ENCODE measurements around the gene ZFYVE21.
A peak's percentile ranks its signal among the peaks of the same experiment; 100 is the strongest.

ZFYVE21 gene

GRCh38 chr14:103692871-103693270 is 22.7 kb upstream of the ZFYVE21 start:
- DNase-seq, result no peak

- DNase-seq, result peak; percentile 24
Measured at GRCh38 chr14:103693515-103693914, 22.1 kb upstream of the ZFYVE21 start.

- no peak for DNase-seq
Measured at GRCh38 chr14:103694572-103695026, 21.0 kb upstream of the ZFYVE21 start.

- DNase-seq, result no peak
Measured at GRCh38 chr14:103695296-103696069, 20.1 kb upstream of the ZFYVE21 start.

GRCh38 chr14:103696070-103696402 is 19.6 kb upstream of the ZFYVE21 start:
- peak; percentile 36 for DNase-seq

GRCh38 chr14:103696466-103697071 is 19.0 kb upstream of the ZFYVE21 start:
- peak; percentile 51 for DNase-seq

- no peak for DNase-seq
Measured at GRCh38 chr14:103697206-103697602, 18.4 kb upstream of the ZFYVE21 start.

GRCh38 chr14:103697603-103698379 is 17.8 kb upstream of the ZFYVE21 start:
- no peak for DNase-seq

GRCh38 chr14:103698380-103699260 is 17.0 kb upstream of the ZFYVE21 start:
- DNase-seq, result peak; percentile 45

GRCh38 chr14:103699261-103699661 is 16.3 kb upstream of the ZFYVE21 start:
- no peak for DNase-seq

GRCh38 chr14:103699901-103700752 is 15.5 kb upstream of the ZFYVE21 start:
- DNase-seq, result no peak

GRCh38 chr14:103700753-103701490 is 14.7 kb upstream of the ZFYVE21 start:
- no peak for DNase-seq

GRCh38 chr14:103702095-103702494 is 13.5 kb upstream of the ZFYVE21 start:
- DNase-seq, result no peak

- no peak for DNase-seq
Measured at GRCh38 chr14:103702497-103703432, 12.8 kb upstream of the ZFYVE21 start.

GRCh38 chr14:103703433-103704385 is 11.9 kb upstream of the ZFYVE21 start:
- no peak for DNase-seq

- DNase-seq, result no peak
Measured at GRCh38 chr14:103704708-103705107, 10.9 kb upstream of the ZFYVE21 start.

- DNase-seq, result no peak
Measured at GRCh38 chr14:103705118-103705503, 10.5 kb upstream of the ZFYVE21 start.

- DNase-seq, result no peak
Measured at GRCh38 chr14:103705504-103706284, 9.9 kb upstream of the ZFYVE21 start.
